Measurements from ENCODE around the gene ACSS1. TPM values are rescaled to one million over a fixed set of nuclear protein-coding genes. Genes with fewer than 3 reads are reported as not detected.

ACSS1 gene
- total RNA-seq, 2 donors from 2014 or later, result 73.8 to 83.8 TPM

- 82 to 90% methylated on average over 3 of the region's 3 CpGs for WGBS, 2 donors
- ATAC-seq, result no peak
- intact Hi-C loops (cut with DNase I), result no loop called here
- DNase-seq, result no peak
- Histone ChIP-seq H3K4me3 (no peak overlapping the region), H3K27me3 (no peaks in the 10 kb centered on the region), H3K4me1 (peaks cover 23% of the 10 kb centered on the region), H3K27ac (no peak overlapping the region), H3K36me3 (replicated peaks in 1 of 2; ENCODE audit: insufficient read depth in 1 of 2, low read depth in 2 of 2) (no peaks in the 10 kb centered on the region), H3K9me3 (no peaks in the 10 kb centered on the region)
- TF ChIP-seq POLR2A (IDR thresholded peaks at IDR 0.05) (no peak), CTCF (IDR thresholded peaks at IDR 0.05) (no peak)
Observed at GRCh38 chr20:24989162-24989561, 68.8 kb downstream of the ACSS1 start.

GRCh38 chr20:24987873-24988835 lies 69.8 kb downstream of the ACSS1 start:
- H3K27me3 ChIP-seq, result no peaks in the 10 kb centered on the region
- no peak for ATAC-seq

GRCh38 chr20:24987244-24987643 lies 70.7 kb downstream of the ACSS1 start:
- H3K27ac ChIP-seq, result no peak overlapping the region
- no peaks in the 10 kb centered on the region for H3K9me3 ChIP-seq
- DNase-seq, result no peak
- intact Hi-C loops (cut with DNase I), result no loop called here
- H3K4me1 ChIP-seq, result peaks cover 10% of the 10 kb centered on the region
- no peak for TF ChIP-seq POLR2A (IDR thresholded peaks at IDR 0.05)
- H3K36me3 ChIP-seq (replicated peaks in 1 of 2; ENCODE audit: insufficient read depth in 1 of 2, low read depth in 2 of 2), result no peaks in the 10 kb centered on the region
- ATAC-seq, result no peak
- WGBS, 2 donors, result 81 to 85% methylated on average over 2 of the region's 2 CpGs
- H3K4me3 ChIP-seq, result no peak overlapping the region
- H3K27me3 ChIP-seq, result no peaks in the 10 kb centered on the region

More at GRCh38 chr20:24987873-24988835, 69.8 kb downstream of the ACSS1 start:
- intact Hi-C loops (cut with DNase I), result no loop called here
- peak in 1 of 4 donors; percentile 4 for DNase-seq
- peaks cover 13% of the 10 kb centered on the region for H3K4me1 ChIP-seq
- H3K36me3 ChIP-seq (replicated peaks in 1 of 2; ENCODE audit: insufficient read depth in 1 of 2, low read depth in 2 of 2), result no peaks in the 10 kb centered on the region
- no peak overlapping the region for H3K4me3 ChIP-seq
- no peaks in the 10 kb centered on the region for H3K9me3 ChIP-seq
- no peak overlapping the region for H3K27ac ChIP-seq
- 85 to 87% methylated on average over 7 of the region's 7 CpGs for WGBS, 2 donors
- TF ChIP-seq CTCF (IDR thresholded peaks at IDR 0.05) (no peak), POLR2A (IDR thresholded peaks at IDR 0.05) (no peak)

GRCh38 chr20:24986436-24987015 lies 71.4 kb downstream of the ACSS1 start:
- 89 to 92% methylated on average over 7 of the region's 7 CpGs for WGBS, 2 donors
- Histone ChIP-seq H3K9me3 (no peaks in the 10 kb centered on the region), H3K36me3 (replicated peaks in 1 of 2; ENCODE audit: insufficient read depth in 1 of 2, low read depth in 2 of 2) (no peaks in the 10 kb centered on the region), H3K27ac (no peak overlapping the region), H3K4me3 (no peak overlapping the region), H3K4me1 (peaks cover 6% of the 10 kb centered on the region), H3K27me3 (no peaks in the 10 kb centered on the region)
- TF ChIP-seq POLR2A (IDR thresholded peaks at IDR 0.05) (no peak), CTCF (IDR thresholded peaks at IDR 0.05) (no peak)
- no peak for ATAC-seq
- intact Hi-C loops (cut with DNase I), result no loop called here
- no peak for DNase-seq

GRCh38 chr20:24985802-24986201 lies 72.1 kb downstream of the ACSS1 start:
- no peaks in the 10 kb centered on the region for H3K9me3 ChIP-seq
- intact Hi-C loops (cut with DNase I), result no loop called here
- ATAC-seq, result no peak
- H3K4me3 ChIP-seq, result no peak overlapping the region
- TF ChIP-seq POLR2A (IDR thresholded peaks at IDR 0.05) (no peak), CTCF (IDR thresholded peaks at IDR 0.05) (no peak)
- no peaks in the 10 kb centered on the region for H3K4me1 ChIP-seq
- DNase-seq, result no peak
- no peaks in the 10 kb centered on the region for H3K27me3 ChIP-seq
- H3K36me3 ChIP-seq (replicated peaks in 1 of 2; ENCODE audit: insufficient read depth in 1 of 2, low read depth in 2 of 2), result no peaks in the 10 kb centered on the region
- no peak overlapping the region for H3K27ac ChIP-seq
- 53 to 78% methylated on average over 6 of the region's 6 CpGs for WGBS, 2 donors

Data from body of pancreas (tissue), 4 donors.